Heart right ventricle (tissue), 16 donors: ENCODE data around the gene EYS. TPM values are rescaled to one million over a fixed set of nuclear protein-coding genes. Genes with fewer than 3 reads are reported as not detected.

Source experiments
- ATAC-seq, 8 donors: fragments of 200-7000 bp; cut with Tn5 transposase; one replicate each; pipeline ENCODE4 v1.9.1; 2020; ENCODE audit warnings: mild to moderate bottlenecking in 8 of 8, moderate library complexity in 8 of 8, moderate number of reproducible peaks in 1 of 8
- DNase-seq, 2 donors: peaks; one replicate each; pipeline ENCODE4 v3.0.0-alpha.2; 2020
- H3K27ac ChIP-seq, 10 donors: fragments of 200-600 bp; sonication (generic) in 2 of 10; one replicate each; pipeline versions ENCODE4 v1.5.0 to v1.8.0; 2020 to 2022; ENCODE audit warnings: mild to moderate bottlenecking in 3 of 10
- H3K27me3 ChIP-seq, 7 donors: fragments of 200-600 bp; one replicate each; pipeline ENCODE4 v1.8.0; 2021 to 2022; ENCODE audit warnings: mild to moderate bottlenecking in 2 of 7
- H3K36me3 ChIP-seq, 9 donors: fragments of 200-600 bp; sonication (generic) in 1 of 9; one replicate each; pipeline versions ENCODE4 v1.5.0 to v1.8.0; 2020 to 2022; ENCODE audit warnings: mild to moderate bottlenecking in 2 of 9
- H3K4me1 ChIP-seq, 9 donors: fragments of 200-600 bp; sonication (generic) in 1 of 9; one replicate each; pipeline versions ENCODE4 v1.5.0 to v1.8.0; 2020 to 2022; ENCODE audit warnings: mild to moderate bottlenecking in 4 of 9
- H3K4me3 ChIP-seq, 10 donors: fragments of 200-600 bp; sonication (generic) in 2 of 10; one replicate each; pipeline versions ENCODE4 v1.5.0 to v1.8.0; 2020 to 2022; ENCODE audit warnings: mild to moderate bottlenecking in 7 of 10, moderate library complexity in 2 of 10
- H3K9me3 ChIP-seq, 11 donors: fragments of 200-600 bp in 10 of 11; sonication (generic) in 2 of 11; one replicate each; pipeline versions ENCODE4 v1.5.0 to v1.8.0; 2013 to 2022; ENCODE audit warnings: mild to moderate bottlenecking in 2 of 11, control low read depth in 1 of 11, moderate library complexity in 1 of 11
- CTCF ChIP-seq, 9 donors: fragments of 200-600 bp; sonication (generic) in 2 of 9; IDR thresholded peaks; one replicate each; pipeline versions ENCODE4 v1.5.0 to v1.8.0; 2021 to 2022; ENCODE audit warnings: antibody characterized with exemption in 9 of 9, mild to moderate bottlenecking in 5 of 9, moderate library complexity in 1 of 9
- WGBS, 2 donors: extraction: QIAGEN DNeasy Blood & Tissue Kit; methylation state at CpG; one replicate each; pipeline ENCODE4 v1.1.7; 2013; ENCODE audit warnings: inconsistent platforms in 1 of 2; 5-methylcytosine and 5-hydroxymethylcytosine counted together
- intact Hi-C, 10 donors: fragments of 100-400 bp; cut with DNase I; formaldehyde crosslinking; loops; one replicate each; pipeline versions ENCODE4 v1.11.1 to v1.14.2; 2022
- polyA plus RNA-seq, 2 donors: library from polyadenylated mRNA; stranded (reverse); fragments of 200-250 nt; gene quantifications; one replicate each; pipeline ENCODE4 v1.2.3, GENCODE V29; 2013
- total RNA-seq, 10 donors: library from RNA; stranded (reverse); fragmentation: NEBNext Ultra II Directional in 3 of 10; extraction: Animal tissue kit (Norgen Biotek cat#: 25700) in 3 of 10; gene quantifications; one replicate each; pipeline versions ENCODE4 v1.2.1 to v1.2.4, GENCODE V29; 2021 to 2023
- donor health status: Arrhythmogenic right ventricular cardiomyopathy.
- donor health status: ischemic (EF 13 %, LVEDD 7.1; RV severe dilation, severe dysfunction).
- donor health status: healthy with polysubstance abuse.
- donor health status: DM: no; HTN: yes; CAD: no.
- donor health status: DM: no; HTN: no; CAD: no.
- donor health status: ischemic (EF 25% LVEDD 6.9; RV normal size, moderate dysfunction).
- donor health status: ischemic (EF 25% LVEDD 5.7; RV mildly dilated, moderate dysfunction).
- donor health status: healthy.
- donor health status: DM: yes; HTN: yes; CAD: no.
- donor health status: Ischemic cardiomyopathy.
- donor health status: ischemic (EF 35%, LVEDD 5.7; RV mildly dilated, moderate dysfunction).
- donor health status: nonischemic (EF 11% LVEDD 7.7; RV severe dilation, severe dysfunction).
- donor health status: DM: yes; HTN: yes; CAD: no.
- donor health status: PGD.
- donor health status: ischemic (EF 29% LVEDD 5.4; RV normal size, mild dysfunction).
- donor health status: nonischemic (EF 23%, LVEDD 6.1; RV moderate dilation, normal function).

EYS gene
- total and polyA plus RNA-seq, 12 donors, result 0.02 to 0.40 (median 0.18) TPM; not detected in 8

DNA sequence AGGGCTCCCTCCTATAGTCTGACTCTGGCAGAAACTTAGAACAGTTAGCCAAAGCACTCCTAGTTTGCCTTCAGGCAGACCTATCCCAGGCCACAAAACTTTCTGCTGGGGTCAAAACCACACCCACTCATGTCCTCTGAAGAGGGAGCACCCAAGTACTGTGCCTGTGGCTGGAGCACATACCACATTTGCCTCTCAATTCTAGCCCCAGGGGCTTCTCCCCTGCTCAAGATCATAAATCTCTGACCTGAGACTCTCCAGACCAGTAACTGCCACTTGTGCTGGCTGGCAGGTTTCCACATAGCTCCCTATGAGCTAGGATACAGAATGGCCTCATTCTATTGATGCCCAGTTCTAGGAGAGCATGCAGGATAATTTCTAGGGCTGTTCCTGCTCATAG, 781.0 kb downstream of the EYS start:
- TF ChIP-seq CTCF (IDR thresholded peaks at IDR 0.05), result no peak
- Histone ChIP-seq H3K4me1 (no peaks in the 10 kb centered on the region), H3K27ac (no peak overlapping the region), H3K27me3 (no peaks in the 10 kb centered on the region), H3K36me3 (no peaks in the 10 kb centered on the region), H3K4me3 (no peak overlapping the region), H3K9me3 (no peaks in the 10 kb centered on the region)
- DNase-seq (no peak), ATAC-seq (no peak)
- intact Hi-C loops, result no loop called here

DNA sequence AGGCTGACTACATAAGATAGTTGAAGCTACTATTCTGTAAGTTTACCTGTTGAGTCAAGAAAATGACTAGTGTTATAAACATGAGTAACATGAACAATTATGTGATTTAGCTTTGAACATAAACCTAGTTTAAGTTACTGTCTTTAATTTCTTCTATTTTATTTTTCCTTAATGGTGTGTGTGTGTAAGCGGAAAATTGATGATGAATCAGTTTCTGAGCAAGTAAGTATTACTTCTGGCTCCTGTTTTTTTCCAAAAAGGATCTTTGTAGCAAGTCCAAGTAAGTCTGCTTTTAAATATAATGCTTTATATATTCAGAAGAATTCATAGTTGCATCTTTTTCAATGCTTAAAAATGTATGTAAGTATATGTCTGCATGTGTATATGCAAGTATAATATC, 786.8 kb downstream of the EYS start:
- no peak for DNase-seq
- TF ChIP-seq CTCF (IDR thresholded peaks at IDR 0.05), result no peak
- Histone ChIP-seq H3K4me1 (no peaks in the 10 kb centered on the region), H3K4me3 (no peak overlapping the region), H3K27ac (no peak overlapping the region), H3K9me3 (no peaks in the 10 kb centered on the region), H3K36me3 (no peaks in the 10 kb centered on the region), H3K27me3 (no peaks in the 10 kb centered on the region)
- intact Hi-C loops, result no loop called here
- ATAC-seq, result no peak
- WGBS, 2 donors, result 86 to 93% methylated on average over 1 of the region's 1 CpG

- H3K36me3 ChIP-seq, result no peaks in the 10 kb centered on the region
- no peak for TF ChIP-seq CTCF (IDR thresholded peaks at IDR 0.05)
These were observed 792.9 kb downstream of the EYS start for GRCh38 chr6:64914124-64914523.

GRCh38 chr6:64912966-64913365, 794.1 kb downstream of the EYS start:
- Histone ChIP-seq H3K36me3 (no peaks in the 10 kb centered on the region), H3K27ac (no peak overlapping the region), H3K4me1 (no peaks in the 10 kb centered on the region), H3K4me3 (no peak overlapping the region), H3K9me3 (no peaks in the 10 kb centered on the region), H3K27me3 (no peaks in the 10 kb centered on the region)
- no peak for ATAC-seq
- no peak for TF ChIP-seq CTCF (IDR thresholded peaks at IDR 0.05)
- intact Hi-C loops, result no loop called here
- WGBS, 2 donors, result 77 to 78% methylated on average over 1 of the region's 1 CpG
- DNase-seq, result no peak

More at GRCh38 chr6:64914124-64914523, 792.9 kb downstream of the EYS start:
- Histone ChIP-seq H3K4me3 (no peak overlapping the region), H3K27me3 (no peaks in the 10 kb centered on the region), H3K4me1 (no peaks in the 10 kb centered on the region), H3K27ac (no peak overlapping the region), H3K9me3 (no peaks in the 10 kb centered on the region)
- ATAC-seq (no peak), DNase-seq (no peak)
- intact Hi-C loops, result no loop called here

DNA sequence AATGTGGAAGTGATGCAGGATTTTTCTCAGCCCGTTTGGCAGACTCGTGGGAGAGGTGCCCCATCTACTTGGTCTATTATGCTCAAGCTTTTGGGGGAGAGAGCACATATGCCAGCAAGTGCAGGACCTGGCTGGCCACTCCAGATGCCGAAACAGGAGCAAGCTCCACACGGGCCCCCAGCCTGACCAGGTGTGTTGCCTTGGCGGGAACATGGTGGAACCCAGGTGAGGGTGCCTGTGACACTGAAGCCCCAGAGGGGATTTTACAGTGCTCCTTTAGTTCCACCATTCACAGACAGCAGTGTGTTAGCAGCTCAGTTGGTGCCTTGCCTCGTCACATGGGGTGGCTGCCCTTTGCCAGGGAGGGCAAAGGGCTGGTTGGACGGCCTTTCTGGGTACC, 798.9 kb downstream of the EYS start:
- no peaks in the 10 kb centered on the region for H3K27me3 ChIP-seq
- no peaks in the 10 kb centered on the region for H3K9me3 ChIP-seq
- no peak overlapping the region for H3K27ac ChIP-seq
- WGBS, 2 donors, result 88 to 93% methylated on average over 7 of the region's 7 CpGs
- H3K36me3 ChIP-seq, result no peaks in the 10 kb centered on the region
- ATAC-seq (no peak), DNase-seq (no peak)
- no peak overlapping the region for H3K4me3 ChIP-seq
- intact Hi-C loops, result no loop called here
- no peaks in the 10 kb centered on the region for H3K4me1 ChIP-seq
- no peak for TF ChIP-seq CTCF (IDR thresholded peaks at IDR 0.05)
